A673 (cell line): ENCODE data around the gene SNCB.

Source experiments
- EZH2 ChIP-seq: fragments of 200-600 bp; sonication (generic); IDR thresholded peaks from 2 replicates; pipeline ENCODE4 v1.6.1; 2017; ENCODE audit warnings: borderline replicate concordance, low read depth, mild to moderate bottlenecking, mixed read lengths, antibody characterized with exemption, low read length; ENCODE audit not compliant: poor library complexity, severe bottlenecking
- TF ChIP-seq, protein P1 (sequence below): fragments of 300-800, 200-600 bp; sonication (generic); conservative IDR thresholded peaks from 2 replicates; pipeline ENCODE4 v1.5.1; 2017; ENCODE audit warnings: low read depth, mild to moderate bottlenecking, antibody characterized with exemption, low read length, moderate library complexity, mixed read lengths

GRCh38 chr5:176592573-176592972 is 37.8 kb downstream of the SNCB start:
- TF ChIP-seq, protein P1, sequence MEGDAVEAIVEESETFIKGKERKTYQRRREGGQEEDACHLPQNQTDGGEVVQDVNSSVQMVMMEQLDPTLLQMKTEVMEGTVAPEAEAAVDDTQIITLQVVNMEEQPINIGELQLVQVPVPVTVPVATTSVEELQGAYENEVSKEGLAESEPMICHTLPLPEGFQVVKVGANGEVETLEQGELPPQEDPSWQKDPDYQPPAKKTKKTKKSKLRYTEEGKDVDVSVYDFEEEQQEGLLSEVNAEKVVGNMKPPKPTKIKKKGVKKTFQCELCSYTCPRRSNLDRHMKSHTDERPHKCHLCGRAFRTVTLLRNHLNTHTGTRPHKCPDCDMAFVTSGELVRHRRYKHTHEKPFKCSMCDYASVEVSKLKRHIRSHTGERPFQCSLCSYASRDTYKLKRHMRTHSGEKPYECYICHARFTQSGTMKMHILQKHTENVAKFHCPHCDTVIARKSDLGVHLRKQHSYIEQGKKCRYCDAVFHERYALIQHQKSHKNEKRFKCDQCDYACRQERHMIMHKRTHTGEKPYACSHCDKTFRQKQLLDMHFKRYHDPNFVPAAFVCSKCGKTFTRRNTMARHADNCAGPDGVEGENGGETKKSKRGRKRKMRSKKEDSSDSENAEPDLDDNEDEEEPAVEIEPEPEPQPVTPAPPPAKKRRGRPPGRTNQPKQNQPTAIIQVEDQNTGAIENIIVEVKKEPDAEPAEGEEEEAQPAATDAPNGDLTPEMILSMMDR, result no peak
- TF ChIP-seq EZH2, result no peak
